ENCODE results near the gene KITLG.

- TF ChIP-seq CTCF (conservative IDR thresholded peaks at IDR 0.05; ENCODE audit: low read depth, low read length) (no peak), EZH2 (IDR thresholded peaks at IDR 0.05; ENCODE audit: low read length, unreplicated experiment) (no peak)
Observed at GRCh38 chr12:88573583-88573982, 6.7 kb downstream of the KITLG start.

Data from PC-3 (cell line).